Keratinocyte (primary cell): ENCODE measurements around the gene HTRA1.

ENCODE experiments used
- CTCF ChIP-seq, 3 experiments: IDR thresholded peaks in 1 of 3; conservative IDR thresholded peaks in 1 of 3; optimal IDR thresholded peaks in 1 of 3; 2 replicates in 2 of 3; 3 replicates in 1 of 3; pipeline versions ENCODE3 to v1.5.1; 2011; ENCODE audit warnings: low read length in 3 of 3, mild to moderate bottlenecking in 3 of 3, moderate library complexity in 2 of 3, control low read depth in 1 of 3, inconsistent platforms in 1 of 3; ENCODE audit not compliant: insufficient read depth in 2 of 3; ENCODE audit errors: extremely low read depth in 1 of 3
- EZH2 ChIP-seq: IDR thresholded peaks from one replicate; pipeline ENCODE4 v1.6.1; 2012; ENCODE audit warnings: inconsistent platforms, mild to moderate bottlenecking, low read length, moderate library complexity

DNA sequence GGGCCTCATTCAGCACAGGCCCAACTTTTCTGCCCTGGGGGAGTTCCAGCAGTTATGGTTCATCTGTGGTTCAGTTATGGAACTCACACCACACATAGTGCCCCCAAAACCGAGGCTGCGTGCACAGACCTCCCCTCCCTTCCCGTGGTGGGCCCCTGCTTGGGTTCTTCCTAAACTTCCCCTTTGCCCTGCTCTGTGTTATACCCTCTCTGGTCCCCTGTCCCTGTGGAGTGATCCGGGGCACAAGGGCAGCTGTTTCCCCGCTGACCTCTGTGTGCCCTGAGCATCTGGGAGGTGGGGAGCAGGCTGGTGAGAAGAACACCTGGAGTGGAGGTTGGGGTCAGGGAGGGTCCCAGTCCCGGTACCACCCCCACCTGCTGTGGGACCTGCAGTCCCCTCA, 39.4 kb downstream of the HTRA1 start:
- TF ChIP-seq CTCF (optimal IDR thresholded peaks at IDR 0.05 in 1 of 3, IDR thresholded peaks at IDR 0.05 in 1 of 3, conservative IDR thresholded peaks at IDR 0.05 in 1 of 3; ENCODE audit: extremely low read depth in 1 of 3, insufficient read depth in 2 of 3, low read length in 3 of 3), result no peak
- no peak for TF ChIP-seq EZH2
